Measurements from ENCODE around the gene NFATC2.

DNA sequence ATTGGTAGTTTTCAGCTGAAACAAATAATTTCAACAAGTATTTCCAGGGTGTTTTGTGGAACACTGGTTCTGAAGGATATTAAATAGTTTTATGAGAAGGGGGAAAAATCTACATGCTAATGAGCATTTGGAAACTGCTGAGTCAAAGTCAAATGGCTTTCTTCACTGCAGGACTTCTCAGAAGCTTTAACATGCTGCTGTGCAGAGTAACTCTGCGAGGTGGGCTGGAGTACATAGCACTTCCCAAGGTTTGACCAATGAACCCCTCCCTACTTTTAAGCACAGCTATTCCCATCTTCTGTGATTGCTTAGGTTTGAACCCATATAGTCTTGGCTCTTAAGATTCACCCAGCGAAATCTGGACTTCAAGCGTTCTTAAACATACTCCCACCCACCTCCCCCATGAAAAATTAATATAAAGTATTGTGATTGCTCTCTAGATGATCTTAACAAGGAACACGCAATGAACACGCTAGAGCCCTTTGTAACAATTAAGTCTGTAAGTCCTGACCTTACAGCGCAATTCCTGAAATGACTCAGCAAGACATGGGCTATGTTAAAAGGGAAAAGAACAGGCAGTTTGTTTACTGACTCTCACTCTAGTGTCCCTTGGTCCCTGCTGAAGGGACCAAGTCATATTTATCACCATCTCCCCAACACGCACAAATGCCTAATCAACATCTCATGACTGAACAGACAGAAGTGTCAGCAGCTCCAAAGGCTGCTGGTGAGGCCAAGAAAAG lies 105.2 kb downstream of the NFATC2 start:
- TF ChIP-seq, protein P1, sequence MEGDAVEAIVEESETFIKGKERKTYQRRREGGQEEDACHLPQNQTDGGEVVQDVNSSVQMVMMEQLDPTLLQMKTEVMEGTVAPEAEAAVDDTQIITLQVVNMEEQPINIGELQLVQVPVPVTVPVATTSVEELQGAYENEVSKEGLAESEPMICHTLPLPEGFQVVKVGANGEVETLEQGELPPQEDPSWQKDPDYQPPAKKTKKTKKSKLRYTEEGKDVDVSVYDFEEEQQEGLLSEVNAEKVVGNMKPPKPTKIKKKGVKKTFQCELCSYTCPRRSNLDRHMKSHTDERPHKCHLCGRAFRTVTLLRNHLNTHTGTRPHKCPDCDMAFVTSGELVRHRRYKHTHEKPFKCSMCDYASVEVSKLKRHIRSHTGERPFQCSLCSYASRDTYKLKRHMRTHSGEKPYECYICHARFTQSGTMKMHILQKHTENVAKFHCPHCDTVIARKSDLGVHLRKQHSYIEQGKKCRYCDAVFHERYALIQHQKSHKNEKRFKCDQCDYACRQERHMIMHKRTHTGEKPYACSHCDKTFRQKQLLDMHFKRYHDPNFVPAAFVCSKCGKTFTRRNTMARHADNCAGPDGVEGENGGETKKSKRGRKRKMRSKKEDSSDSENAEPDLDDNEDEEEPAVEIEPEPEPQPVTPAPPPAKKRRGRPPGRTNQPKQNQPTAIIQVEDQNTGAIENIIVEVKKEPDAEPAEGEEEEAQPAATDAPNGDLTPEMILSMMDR (IDR thresholded peaks at IDR 0.05; ENCODE audit: insufficient read depth, low read length, poor library complexity, severe bottlenecking) = no peak
- TF ChIP-seq EZH2phosphoT487 (conservative IDR thresholded peaks at IDR 0.05; ENCODE audit: low read length) = no peak

Data from SU-DHL-6 (cell line).